ENCODE measurements around the gene TUBGCP2.

Gene TUBGCP2

GRCh38 chr10:133230044-133230361, 78.7 kb downstream of the TUBGCP2 start, which contains the start of gene UTF1:
UTF1 (plus strand) TSS chr10:133230217; CDS start chr10:133230289, 72 bp downstream.
- DNase-seq (ENCODE audit: low read depth in 2 of 2): no peak

- DNase-seq (ENCODE audit: low read depth in 2 of 2): no peak
Observed at GRCh38 chr10:133229265-133230043, 79.2 kb downstream of the TUBGCP2 start.
